Measurements from ENCODE around the gene PRDM8.

PRDM8 gene

GRCh38 chr4:80196922-80197573 is at the start of gene PRDM8:
TSS of gene PRDM8 (plus strand) at chr4:80197503. CDS start at chr4:80200081, 2,578 bp downstream.
- no peak for TF ChIP-seq CTCF (IDR thresholded peaks at IDR 0.05; ENCODE audit: insufficient read depth, low read depth, low read length, missing control alignments)
- no peak for DNase-seq (ENCODE audit: low read depth)
- H3K4me3 ChIP-seq (ENCODE audit: low read depth, low read length) = peak within 1 kb of the TSS; percentile 7; the same call in 1 of the 2 replicates

- no peak overlapping the region for H3K4me3 ChIP-seq (ENCODE audit: low read depth, low read length)
- no peak for TF ChIP-seq CTCF (IDR thresholded peaks at IDR 0.05; ENCODE audit: insufficient read depth, low read depth, low read length, missing control alignments)
- DNase-seq (ENCODE audit: low read depth) = no peak
These were observed 46.7 kb upstream of the PRDM8 start for GRCh38 chr4:80150387-80151180.

- TF ChIP-seq CTCF (IDR thresholded peaks at IDR 0.05; ENCODE audit: insufficient read depth, low read depth, low read length, missing control alignments) = no peak
- DNase-seq (ENCODE audit: low read depth) = no peak
- no peak overlapping the region for H3K4me3 ChIP-seq (ENCODE audit: low read depth, low read length)
These were observed 45.3 kb upstream of the PRDM8 start for GRCh38 chr4:80151981-80152380.

GRCh38 chr4:80153874-80154544 is 43.3 kb upstream of the PRDM8 start:
- no peak for DNase-seq (ENCODE audit: low read depth)
- H3K4me3 ChIP-seq (ENCODE audit: low read depth, low read length) = no peak overlapping the region
- TF ChIP-seq CTCF (IDR thresholded peaks at IDR 0.05; ENCODE audit: insufficient read depth, low read depth, low read length, missing control alignments) = no peak

GRCh38 chr4:80154545-80154933 is 42.8 kb upstream of the PRDM8 start:
- no peak overlapping the region for H3K4me3 ChIP-seq (ENCODE audit: low read depth, low read length)
- TF ChIP-seq CTCF (IDR thresholded peaks at IDR 0.05; ENCODE audit: insufficient read depth, low read depth, low read length, missing control alignments) = no peak
- no peak for DNase-seq (ENCODE audit: low read depth)

- no peak overlapping the region for H3K4me3 ChIP-seq (ENCODE audit: low read depth, low read length)
- no peak for DNase-seq (ENCODE audit: low read depth)
- no peak for TF ChIP-seq CTCF (IDR thresholded peaks at IDR 0.05; ENCODE audit: insufficient read depth, low read depth, low read length, missing control alignments)
These were observed 41.9 kb upstream of the PRDM8 start for GRCh38 chr4:80155316-80155982.
